Glomerular visceral epithelial cell (primary cell): Measurements from ENCODE around the gene CENPP.
"Not testable (repeated sequence)": the region's sequence is repeated elsewhere in the genome, so short reads cannot be mapped to it uniquely, and the experiment has no call there.

ENCODE experiments used
- DNase-seq: peaks from one replicate; pipeline ENCODE4 v3.0.0-alpha.2; 2016; ENCODE audit errors: extremely low spot score

CENPP gene

GRCh38 chr9:92535940-92536850 lies 210.4 kb downstream of the CENPP start, which contains the start of gene ECM2:
ECM2 (minus strand) TSS chr9:92535990; CDS start chr9:92522866, 13,124 bp downstream.
- no peak for DNase-seq

- DNase-seq: peak; percentile 57
Observed at GRCh38 chr9:92538541-92538940, 212.8 kb downstream of the CENPP start.

GRCh38 chr9:92543972-92544371 lies 218.2 kb downstream of the CENPP start:
- DNase-seq: no peak

DNA sequence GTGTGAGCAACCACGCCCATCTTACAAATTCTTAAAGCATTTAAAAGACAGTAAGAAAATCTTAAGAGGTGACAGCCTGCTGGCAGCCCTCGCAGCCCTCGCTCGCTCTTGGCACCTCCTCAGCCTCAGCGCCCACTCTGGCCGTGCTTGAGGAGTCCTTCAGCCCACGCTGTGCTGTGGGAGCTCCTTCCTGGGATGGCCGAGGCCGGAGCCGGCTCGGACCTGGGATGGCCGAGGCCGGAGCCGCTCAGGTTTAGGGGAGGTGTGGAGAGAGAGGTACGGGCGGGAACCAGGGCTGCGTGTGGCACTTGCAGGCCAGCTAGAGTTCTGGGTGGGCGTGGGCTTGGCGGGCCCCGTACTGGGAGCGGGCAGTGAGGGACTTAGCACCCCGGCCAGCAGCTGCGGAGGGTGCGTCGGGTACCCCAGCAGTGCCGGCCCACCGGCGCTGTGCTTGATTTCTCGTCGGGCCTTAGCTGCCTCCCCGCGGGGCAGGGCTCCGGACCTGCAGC lies 219.3 kb downstream of the CENPP start:
- DNase-seq: no peak

GRCh38 chr9:92547356-92547755 lies 221.6 kb downstream of the CENPP start:
- no peak for DNase-seq

GRCh38 chr9:92550765-92551164 lies 225.0 kb downstream of the CENPP start:
- DNase-seq: no peak

- DNase-seq: no peak
Observed at GRCh38 chr9:92558612-92559374, 233.0 kb downstream of the CENPP start.

DNA sequence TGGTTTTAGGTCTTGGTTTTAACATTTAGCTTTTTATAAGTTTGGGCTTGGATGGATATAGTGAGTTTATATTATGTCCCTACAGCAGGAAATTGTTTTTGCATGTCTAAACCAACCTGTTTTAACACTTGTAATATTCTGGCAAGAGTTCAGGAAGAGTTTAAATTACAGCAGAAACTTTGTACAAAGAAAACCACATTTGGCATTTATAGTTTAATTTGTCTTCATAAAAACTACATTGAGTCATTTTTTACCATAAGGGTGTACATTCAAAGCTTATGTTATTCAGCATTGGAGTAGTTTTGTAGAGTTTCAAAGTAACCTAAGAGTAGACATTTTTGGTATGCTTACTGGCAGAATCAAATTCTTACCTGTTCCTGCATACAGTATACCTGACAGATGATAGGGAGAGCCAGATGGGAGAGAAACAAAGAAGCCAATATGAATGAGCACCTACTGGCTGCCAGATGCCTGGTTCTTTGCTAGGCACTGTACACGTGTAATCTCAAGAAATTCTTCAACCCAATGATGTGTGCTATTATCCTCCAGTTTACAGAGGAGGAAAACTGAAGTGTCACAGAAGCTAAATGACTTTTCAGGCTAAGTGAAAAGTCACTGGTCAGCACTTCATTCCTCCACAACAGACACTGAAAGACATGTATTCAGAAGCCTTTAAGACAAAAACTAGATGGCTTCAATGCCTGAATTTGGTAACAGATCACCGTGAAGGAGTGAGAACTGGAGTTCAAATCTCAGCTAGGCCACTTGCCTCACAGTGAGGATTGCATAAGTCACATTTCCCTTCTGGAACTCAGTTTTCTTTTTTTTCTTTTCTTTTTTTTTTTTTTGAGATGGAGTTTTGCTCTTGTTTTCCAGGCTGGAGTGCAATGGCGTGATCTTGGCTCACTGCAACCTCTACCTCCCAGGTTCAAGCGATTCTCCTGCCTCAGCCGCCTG lies 235.9 kb downstream of the CENPP start:
- no peak for DNase-seq

DNA sequence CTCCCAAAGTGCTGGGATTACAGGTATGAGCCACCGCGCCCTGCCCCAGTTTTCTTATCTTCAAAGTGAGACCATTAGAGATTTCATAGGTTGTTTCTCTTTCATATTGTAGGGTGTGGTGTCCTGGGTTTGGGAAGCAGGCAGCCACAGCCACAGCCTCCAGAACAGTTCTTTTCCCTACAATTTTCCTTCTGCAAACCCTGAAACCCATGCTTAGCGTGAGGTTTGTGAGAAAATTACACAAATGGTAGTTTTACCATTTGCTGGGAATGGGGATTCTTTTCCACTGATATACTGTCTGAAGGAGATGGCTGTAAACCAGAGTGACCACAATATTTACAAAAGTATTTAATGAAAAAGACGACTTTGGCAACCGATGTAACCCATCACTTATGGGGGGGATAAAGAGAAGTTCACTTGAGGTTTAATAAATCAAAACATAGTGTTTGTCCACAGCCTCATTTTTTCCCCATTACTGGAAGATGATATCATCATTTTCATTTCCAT lies 236.8 kb downstream of the CENPP start:
- peak; percentile 2 for DNase-seq

GRCh38 chr9:92563116-92564100 lies 237.7 kb downstream of the CENPP start:
- DNase-seq: no peak

GRCh38 chr9:92564504-92564903 lies 238.8 kb downstream of the CENPP start:
- DNase-seq: peak; percentile 3

- DNase-seq: no peak
Observed at GRCh38 chr9:92564982-92565381, 239.2 kb downstream of the CENPP start.

DNA sequence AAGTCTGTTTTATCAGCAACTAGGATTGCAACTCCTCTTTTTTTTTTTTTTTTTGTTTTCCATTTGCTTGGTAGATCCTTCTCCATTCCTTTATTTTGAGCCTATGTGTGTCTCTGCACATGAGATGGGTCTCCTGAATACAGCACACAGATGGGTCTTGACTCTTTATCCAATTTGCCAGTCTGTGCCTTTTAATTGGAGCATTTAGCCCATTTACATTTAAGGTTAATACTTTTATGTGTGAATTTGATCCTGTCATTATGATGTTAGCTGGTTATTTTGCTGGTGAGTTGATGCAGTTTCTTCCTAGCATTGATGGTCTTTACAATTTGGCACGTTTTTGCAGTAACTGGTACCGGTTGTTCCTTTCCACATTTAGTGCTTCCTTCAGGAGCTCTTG lies 246.1 kb downstream of the CENPP start:
- DNase-seq: not testable (repeated sequence)

- DNase-seq: not testable (repeated sequence)
Observed at GRCh38 chr9:92573612-92574011, 247.9 kb downstream of the CENPP start.

DNA sequence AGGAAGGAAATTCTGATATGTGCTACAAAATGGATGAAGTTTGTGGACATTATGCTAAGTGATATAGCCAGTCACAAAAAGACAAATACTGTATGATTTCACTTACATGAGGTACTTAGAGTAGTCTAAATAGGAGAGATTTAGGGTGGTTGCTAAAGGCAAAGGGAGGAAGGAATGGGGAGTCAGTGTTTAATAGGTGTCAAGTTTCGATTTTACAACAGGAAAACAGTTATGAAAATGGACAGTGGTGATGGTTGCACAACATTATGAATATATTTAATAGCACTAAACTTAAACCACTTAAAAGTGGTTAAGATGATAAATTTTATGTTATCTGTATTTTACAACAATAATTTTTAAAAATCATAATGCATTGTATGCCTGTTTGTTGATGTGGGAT lies 250.4 kb downstream of the CENPP start:
- DNase-seq: no peak

DNA sequence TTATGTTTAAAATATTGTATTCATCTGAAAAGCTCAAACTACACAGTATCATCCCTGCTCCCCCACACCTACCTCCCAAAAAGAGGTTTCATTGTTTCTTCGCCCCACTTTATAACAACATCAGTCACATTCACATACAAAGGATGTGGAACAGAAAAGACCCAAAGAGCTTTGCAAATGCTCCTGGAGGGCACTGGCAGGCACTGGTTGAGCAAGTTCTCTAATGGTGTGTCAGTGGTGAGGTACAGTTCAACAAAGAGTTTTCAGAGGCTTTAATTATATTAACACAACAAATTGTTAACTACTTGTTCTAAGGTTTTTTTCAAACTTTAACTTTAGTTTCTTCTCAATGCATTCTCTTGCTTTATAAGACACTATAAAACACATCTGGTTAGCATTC lies 264.2 kb downstream of the CENPP start:
- no peak for DNase-seq

GRCh38 chr9:92590377-92590776 lies 264.6 kb downstream of the CENPP start:
- DNase-seq: no peak

GRCh38 chr9:92592537-92592936 lies 266.8 kb downstream of the CENPP start:
- DNase-seq: no peak

DNA sequence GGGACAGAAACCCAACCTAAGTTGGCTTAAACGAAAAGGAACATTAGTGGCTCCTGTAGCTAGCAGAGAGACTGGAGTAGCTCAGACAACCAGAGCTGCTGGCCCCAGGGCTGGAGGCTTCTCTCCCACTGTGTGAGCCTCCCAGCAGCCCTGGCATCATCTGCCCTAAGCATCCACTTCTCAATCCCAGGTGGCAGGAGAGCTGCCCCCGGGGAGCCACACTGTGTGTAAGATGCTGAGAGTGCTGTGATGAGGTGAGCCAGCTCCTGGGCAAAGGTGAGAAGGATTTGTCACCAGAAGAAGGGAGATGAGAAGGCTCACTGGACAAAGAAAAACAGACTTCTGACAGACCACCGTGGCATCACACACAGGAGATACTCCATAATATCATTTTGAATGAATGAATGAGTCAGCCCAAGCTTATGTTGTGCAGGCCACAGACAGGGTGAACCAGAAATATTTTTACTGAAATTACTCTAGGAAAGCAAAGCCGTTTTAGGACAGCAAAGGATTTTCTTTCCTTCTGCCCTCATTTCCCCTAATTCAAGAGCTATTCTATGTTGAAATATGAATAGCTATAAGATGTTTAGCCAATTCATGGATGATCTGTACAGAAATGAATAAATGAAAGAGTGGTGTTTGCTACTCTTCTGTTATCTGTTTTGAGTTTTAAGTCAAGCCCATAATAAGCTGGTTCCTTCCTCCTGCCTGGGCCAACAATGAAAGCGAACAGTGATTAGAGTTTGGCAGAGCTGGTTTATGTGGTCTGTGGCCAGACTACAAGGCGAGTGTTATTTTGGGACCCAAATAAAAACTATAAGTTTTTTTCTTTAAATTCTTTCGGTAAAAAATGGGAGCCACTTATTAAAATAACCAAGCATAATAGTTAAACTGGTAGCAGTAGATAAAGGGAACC lies 267.5 kb downstream of the CENPP start:
- DNase-seq: no peak
